ENCODE data around the gene PCLO.

Gene PCLO

GRCh38 chr7:82816272-82816671 lies 346.4 kb downstream of the PCLO start:
- no peak for DNase-seq (ENCODE audit: low read depth)
- no peak overlapping the region for H3K4me3 ChIP-seq (ENCODE audit: control insufficient read depth, low read depth, low read length)
- TF ChIP-seq CTCF (IDR thresholded peaks at IDR 0.05; ENCODE audit: control insufficient read depth, insufficient read depth, low read depth, low read length, missing control alignments): no peak

- peak; percentile 76 for DNase-seq (ENCODE audit: low read depth)
- TF ChIP-seq CTCF (IDR thresholded peaks at IDR 0.05; ENCODE audit: control insufficient read depth, insufficient read depth, low read depth, low read length, missing control alignments): peak; percentile 71
- H3K4me3 ChIP-seq (ENCODE audit: control insufficient read depth, low read depth, low read length): no peak overlapping the region
These were observed 352.0 kb downstream of the PCLO start for GRCh38 chr7:82810558-82811259.

- no peak overlapping the region for H3K4me3 ChIP-seq (ENCODE audit: control insufficient read depth, low read depth, low read length)
- no peak for TF ChIP-seq CTCF (IDR thresholded peaks at IDR 0.05; ENCODE audit: control insufficient read depth, insufficient read depth, low read depth, low read length, missing control alignments)
- DNase-seq (ENCODE audit: low read depth): no peak
These were observed 354.1 kb downstream of the PCLO start for GRCh38 chr7:82808633-82809032.

DNA sequence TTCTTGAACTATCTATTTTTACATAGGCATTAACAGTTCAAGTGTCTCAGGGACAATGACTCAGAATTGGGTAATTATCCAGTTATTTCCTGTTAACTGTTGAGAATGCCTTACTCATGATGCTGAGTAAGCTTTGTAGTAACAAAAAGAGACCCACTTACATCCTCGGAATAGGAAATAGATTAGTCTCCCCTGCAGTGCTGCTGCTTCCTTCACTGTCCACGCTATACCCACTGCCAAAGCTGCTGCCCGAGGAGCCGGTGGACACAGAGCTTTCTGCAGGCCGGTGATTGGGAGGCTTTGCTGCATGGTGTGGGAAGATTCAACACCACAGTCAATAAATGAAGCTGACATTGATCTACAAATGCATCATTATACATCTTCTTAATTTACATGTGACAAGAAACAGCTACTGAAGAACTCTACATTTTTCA lies 357.1 kb downstream of the PCLO start:
- TF ChIP-seq CTCF (IDR thresholded peaks at IDR 0.05; ENCODE audit: control insufficient read depth, insufficient read depth, low read depth, low read length, missing control alignments): no peak
- no peak overlapping the region; the same call in 1 of the 2 replicates for H3K4me3 ChIP-seq (ENCODE audit: control insufficient read depth, low read depth, low read length)
- peak; percentile 58 for DNase-seq (ENCODE audit: low read depth)

DNA sequence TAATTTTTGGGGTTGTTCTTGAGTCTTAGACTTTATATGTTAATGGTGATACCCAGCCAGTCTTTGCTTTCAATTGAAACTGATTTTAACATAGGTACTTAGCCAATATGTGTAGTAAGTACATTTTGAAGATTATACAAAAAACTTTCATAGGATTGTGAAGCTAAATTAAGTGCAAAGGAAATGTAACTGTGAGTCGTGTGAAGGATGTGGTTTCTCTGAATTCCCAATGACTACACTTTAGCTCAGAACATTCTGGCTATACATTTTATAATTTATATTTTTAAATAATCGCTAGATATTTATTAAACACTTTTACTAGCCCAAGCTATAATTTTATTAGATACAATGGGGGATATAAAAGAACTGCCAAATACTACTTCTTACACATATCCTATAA lies 359.3 kb downstream of the PCLO start:
- TF ChIP-seq CTCF (IDR thresholded peaks at IDR 0.05; ENCODE audit: control insufficient read depth, insufficient read depth, low read depth, low read length, missing control alignments): no peak
- no peak for DNase-seq (ENCODE audit: low read depth)
- H3K4me3 ChIP-seq (ENCODE audit: control insufficient read depth, low read depth, low read length): no peak overlapping the region

GRCh38 chr7:82789883-82790609 lies 372.6 kb downstream of the PCLO start:
- TF ChIP-seq CTCF (IDR thresholded peaks at IDR 0.05; ENCODE audit: control insufficient read depth, insufficient read depth, low read depth, low read length, missing control alignments): no peak
- DNase-seq (ENCODE audit: low read depth): peak; percentile 27
- no peak overlapping the region for H3K4me3 ChIP-seq (ENCODE audit: control insufficient read depth, low read depth, low read length)

Data from AG09309 (cell line).